HG02623 (cell line): ENCODE data around the gene TMC7.

Source experiments
- ATAC-seq: cut with Tn5 transposase; IDR thresholded peaks from one replicate; pipeline ENCODE4 v1.9.1; 2021; ENCODE audit warnings: moderate library complexity; ENCODE audit not compliant: unreplicated experiment

The TMC7 gene

DNA sequence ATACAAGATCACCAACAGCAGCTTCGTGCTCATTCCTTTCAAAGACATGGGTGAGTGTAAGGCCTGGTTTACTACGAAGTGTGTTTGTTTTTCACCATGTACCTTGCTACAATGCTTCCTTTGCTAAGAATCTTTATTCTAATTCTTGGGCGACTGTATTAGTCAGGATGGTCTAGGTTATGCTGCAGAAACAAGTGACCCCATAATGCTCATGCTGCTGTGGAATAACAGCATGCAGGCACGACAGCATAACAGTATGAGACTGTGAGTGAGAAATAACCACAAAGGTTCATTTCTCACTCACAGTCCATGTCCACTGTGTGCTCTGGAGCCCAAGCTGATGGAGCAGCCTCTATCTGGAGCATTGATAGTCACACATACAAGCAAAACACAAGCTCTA is 38.0 kb downstream of the TMC7 start:
- ATAC-seq: no peak

DNA sequence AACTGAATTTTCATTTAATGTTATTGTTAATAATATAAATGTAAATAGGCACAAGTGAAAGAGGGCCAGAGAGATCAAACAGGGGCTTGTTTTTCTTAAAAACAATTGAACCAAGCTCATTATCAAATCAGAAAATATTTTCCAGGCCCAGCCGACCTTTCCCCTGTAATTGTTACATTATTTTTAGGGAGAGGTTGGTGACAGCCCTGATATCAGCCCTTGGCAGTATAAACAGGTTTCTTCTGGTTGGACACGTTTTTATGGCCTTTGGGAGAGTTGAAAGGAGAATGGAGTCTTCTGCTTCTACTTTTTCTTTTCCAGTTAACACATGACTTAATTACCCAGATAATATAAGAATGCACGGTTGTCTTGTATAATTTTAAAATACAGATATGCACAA is 43.7 kb downstream of the TMC7 start:
- ATAC-seq: no peak

DNA sequence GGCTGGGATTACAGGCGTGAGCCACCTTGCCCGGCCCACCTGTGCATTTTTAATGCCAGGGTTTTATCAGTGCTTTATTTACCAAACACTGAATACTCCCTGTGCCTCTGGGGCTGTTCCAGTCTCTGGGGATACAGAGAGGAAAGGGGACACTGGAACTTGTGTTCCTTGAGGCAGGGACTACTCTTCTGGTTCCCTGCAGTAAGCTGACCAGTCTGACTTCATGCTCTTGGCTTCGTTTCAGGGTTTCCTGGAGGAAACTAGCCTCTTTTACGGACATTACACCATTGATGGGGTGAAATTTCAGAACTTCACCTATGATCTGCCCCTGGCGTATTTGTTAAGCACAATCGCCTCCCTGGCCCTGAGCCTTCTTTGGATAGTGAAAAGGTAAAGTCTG is 46.2 kb downstream of the TMC7 start:
- no peak for ATAC-seq

DNA sequence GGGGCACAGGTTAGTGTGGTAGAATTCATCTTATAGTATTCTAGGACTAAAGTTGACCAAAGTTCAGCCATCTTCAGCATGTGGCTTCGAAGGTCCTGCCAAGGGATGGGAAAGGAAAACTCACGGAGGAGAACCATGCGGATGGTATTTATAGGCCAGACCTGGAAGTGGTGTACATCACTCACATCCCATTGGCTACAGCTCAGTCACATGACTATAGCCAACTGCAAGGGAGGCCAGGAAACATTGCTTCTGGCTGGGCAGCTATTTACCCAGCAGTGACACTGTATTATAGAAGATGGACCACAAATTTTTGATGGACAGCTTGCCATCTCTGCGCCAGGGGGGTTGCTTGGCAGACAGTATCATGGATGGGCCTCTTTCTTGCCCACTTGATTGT is 48.0 kb downstream of the TMC7 start:
- no peak for ATAC-seq

DNA sequence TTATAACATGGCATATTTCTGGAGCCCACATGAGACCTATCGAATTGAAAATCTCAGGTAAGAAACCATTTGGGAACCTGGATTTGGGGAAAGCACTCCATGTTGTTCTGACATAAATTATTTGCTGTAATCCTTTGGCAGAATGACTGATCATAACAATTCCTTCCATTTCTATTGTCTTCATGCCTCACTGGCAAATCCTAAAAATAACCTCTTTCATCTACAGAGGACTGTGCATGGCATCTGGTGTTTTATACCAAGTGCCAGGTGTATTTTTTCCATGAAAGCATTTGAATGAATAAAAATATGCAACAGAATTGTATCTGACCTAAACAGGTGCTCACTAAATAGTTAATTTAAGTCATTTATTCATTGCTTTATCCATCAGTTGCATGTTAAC is 50.0 kb downstream of the TMC7 start:
- ATAC-seq: no peak

DNA sequence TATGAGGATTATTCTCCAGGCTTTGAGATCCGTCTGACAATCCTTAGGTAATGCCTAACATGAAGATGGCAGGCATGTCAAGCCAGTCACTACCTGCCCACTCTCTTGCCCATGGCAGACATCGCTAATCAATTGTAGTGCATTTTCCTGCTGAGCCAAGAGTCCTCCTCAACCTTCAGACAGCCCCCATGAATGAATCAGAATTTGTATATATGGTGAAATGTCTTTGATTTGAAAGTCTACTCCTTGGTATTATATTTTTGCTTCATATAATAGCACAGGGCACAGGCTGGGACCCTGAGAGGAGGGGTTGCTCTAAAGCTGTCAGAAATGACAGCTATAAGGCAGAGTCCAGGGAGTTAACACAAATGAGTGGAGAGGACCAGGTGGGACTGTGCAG is 56.7 kb downstream of the TMC7 start:
- no peak for ATAC-seq

DNA sequence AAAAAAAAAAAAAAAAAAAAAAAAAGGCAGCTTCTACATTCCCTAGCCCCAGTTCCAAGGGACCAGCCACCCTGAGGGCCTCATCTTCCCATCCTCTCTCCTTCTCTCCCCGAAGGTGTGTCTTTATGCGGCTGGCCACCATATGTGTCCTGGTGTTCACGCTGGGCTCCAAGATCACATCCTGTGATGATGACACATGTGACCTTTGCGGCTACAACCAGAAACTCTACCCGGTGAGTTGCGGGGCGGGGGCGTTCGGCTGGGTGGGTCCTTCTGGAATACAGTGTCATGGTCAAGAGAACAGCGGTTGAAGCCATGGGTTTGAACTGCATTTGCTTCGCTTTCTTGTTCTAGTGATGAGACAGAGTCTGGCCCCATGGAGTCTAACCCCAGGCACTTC is 61.0 kb downstream of the TMC7 start:
- no peak for ATAC-seq

DNA sequence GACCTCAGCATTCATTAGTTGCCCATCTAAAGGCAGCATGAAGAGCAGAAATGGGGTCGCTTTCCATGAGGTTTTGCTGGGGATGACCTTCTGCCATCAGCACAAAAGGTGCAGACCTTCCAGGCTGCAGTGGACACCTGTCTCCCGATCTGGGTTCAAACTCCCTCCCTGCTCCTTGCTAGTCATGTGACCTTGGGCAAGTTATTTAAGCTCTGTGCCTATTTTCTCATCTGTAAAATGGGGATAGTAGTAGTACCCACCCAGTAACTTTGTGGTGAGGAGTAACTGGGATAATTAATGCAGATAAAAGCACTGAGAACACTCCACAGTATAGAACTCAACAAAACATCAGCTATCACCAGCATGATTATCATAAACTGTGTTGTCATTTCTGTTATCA is 62.3 kb downstream of the TMC7 start:
- ATAC-seq: no peak

DNA sequence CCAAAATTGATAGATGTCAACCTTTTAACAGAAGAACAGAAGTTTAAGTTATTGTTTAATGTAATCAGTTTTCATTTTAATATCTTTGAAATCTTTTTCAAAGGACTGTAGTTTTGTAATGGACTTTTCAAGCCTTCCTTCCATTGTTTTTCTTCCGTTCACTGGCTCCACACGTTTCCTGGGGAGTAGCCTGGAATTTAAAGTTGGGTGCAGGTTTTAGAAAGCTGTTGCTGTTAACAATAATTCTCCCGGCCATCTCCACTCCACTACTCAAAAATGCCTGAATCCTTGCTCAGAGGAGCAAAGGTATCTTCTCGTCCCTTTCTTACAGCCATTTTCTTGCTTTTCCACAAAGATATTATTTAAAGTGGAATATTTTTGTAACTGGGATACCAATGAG is 79.0 kb downstream of the TMC7 start:
- ATAC-seq: no peak

DNA sequence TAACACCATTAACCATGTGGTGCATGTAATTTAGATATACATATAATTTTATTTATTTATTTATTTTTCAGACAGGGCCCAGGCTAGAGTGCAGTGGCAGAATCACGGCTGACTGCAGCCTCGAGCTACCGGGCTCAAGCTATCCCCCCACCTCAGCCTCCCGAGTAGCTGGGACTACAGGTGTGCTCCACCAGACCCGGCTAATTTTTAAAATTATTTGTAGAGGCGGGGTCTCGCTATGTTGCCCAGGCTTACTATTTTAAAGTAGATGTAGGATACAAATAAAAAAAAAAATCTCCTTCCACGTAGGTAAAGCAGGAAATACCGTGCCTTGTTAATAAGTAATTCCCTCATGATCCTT is 83.2 kb downstream of the TMC7 start:
- no peak for ATAC-seq

DNA sequence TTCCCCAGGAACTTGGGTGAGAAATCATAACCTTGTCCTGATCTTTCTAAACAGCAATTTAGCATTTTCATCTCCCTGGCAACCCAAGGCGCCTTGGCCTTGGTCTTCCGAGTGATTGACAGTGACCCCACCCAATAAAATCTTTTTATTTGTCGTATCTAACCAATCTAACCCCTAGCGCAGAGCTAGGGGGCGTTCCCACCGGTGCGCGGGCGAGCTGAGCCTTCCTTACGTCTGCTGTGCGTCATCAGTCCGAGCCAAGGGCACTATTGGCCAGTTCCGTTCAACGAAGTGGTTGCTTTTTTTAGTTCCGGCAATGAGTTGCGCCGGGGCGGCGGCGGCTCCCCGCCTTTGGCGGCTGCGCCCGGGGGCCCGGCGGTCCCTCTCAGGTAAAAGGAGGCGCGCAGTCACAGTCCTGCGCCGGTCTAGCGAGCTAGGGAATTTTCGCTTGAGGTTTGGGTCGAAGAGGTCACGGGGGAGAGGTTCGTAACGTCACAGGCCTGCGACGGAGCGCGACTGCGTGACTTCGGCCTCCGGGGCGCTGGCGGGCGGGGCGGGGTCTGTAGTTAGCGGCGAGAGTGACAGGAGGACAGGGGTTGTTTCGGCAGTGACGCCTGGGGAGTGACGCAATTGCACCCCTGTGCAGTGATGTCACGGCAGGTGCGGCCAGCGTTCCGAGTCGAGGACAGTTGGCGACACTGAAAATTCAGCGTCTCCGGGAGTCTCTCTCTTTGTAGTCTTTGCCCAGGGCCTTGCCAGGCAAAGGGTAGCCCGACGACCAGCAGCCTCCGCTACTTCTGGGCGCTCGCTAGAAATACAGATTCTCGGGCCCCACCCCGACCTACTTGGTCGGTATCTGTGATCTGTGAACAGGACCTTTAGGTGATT is 83.9 kb downstream of the TMC7 start, which contains the start of gene COQ7:
Gene COQ7 (plus strand): TSS at position 266 of the 888 bp plus-strand sequence. CDS start 51 bp downstream, at position 317.
- ATAC-seq: peak; percentile 87

DNA sequence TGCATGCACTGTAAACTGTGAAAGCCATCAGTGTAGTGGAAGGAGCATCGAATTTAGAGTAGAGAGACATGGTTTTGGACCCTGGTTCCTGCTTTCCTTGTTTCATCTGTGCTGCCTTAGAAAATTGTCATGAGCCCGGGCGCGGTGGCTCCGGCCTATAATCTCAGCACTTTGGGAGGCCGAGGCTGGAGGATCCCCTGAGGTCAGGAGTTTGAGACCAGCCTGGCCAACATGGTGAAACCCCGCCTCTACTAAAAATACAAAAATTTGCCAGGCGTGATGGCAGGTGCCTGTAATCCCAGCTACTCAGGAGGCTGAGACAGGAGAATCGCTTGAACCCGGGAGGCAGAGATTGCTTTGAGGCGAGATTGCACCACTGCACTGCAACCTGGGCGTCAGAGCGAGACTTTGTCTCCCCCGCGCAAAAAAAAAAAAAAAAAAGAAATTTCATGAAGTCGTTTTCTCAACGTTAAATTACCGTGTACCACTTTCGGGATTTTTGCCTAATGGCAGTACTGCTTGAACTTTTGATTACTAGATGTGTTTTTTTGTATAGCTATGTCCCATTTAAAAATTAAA is 84.6 kb downstream of the TMC7 start:
- no peak for ATAC-seq

DNA sequence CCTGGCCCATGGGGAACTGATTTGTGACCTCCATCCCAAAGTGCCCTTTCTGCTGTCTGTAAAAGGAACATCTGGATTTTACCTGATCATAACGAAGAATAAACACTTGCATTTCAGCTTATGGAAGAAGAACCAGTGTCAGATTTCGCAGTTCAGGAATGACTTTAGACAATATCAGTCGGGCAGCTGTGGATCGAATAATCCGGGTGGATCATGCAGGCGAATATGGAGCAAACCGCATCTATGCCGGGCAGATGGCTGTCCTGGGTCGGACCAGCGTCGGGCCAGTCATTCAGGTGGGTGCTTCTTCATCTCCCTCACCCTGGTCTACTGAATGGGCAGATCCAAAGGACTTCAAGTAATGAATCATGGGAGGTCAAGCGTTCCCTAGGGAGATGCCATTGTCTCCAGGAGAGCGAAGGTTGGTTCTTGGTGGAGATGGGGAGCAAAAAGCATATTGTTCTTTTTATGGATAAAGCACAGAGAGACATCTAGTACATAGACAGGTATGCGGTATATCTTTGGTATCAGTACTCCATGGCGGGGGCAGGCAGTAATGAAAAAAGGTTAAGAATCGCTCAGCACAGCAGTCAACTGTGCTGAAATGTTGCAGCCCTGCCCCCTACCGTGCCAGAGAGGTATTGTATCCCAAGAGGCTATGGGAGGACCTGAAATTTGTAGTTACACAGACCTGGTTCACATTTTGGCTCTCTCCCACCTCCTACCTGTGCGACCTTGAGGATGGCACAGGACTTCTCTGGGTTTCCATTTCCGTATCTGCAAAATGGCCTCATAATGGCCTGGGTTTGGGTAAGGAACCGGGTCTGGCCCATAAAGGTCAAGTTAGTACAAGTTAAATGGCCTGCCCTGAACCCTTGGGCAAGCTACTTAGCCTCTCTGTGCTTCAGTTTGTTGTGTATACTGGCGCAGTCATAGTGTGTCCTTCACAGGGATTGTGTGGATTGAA is 88.4 kb downstream of the TMC7 start:
- no peak for ATAC-seq

DNA sequence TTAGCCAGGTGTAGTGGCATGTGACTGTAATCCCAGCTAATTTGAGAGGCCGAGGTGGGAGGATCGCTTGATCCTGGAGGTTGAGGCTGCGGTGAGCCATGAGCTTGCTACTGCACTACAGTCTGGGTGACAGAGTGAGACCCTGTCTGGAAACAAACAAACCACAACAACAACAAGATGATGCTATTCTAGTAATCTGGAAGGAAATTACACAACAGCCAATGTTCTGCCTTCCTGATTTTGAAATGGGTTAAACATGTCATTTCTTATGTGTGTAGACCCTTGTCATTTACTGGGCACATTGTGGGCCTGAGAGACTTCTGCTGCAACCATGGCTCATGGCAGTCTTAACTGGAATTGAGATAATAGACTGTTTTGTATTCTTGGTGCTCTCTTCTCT is 89.6 kb downstream of the TMC7 start:
- no peak for ATAC-seq

DNA sequence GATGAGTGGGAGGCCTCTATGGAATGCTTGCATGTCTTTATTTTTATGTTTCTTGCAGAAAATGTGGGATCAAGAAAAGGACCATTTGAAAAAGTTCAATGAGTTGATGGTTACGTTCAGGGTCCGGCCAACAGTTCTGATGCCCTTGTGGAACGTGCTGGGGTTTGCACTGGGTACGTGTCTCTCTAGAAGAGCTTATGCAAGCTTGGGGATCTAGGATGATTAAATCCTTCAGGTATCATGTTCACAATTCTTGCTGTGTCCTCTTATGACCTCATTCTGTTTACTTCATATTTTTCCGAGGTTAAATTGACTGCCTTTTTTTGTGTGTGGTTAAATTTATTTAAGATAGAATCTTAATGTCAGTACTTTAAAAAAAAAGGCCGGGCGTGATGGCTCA is 90.1 kb downstream of the TMC7 start:
- ATAC-seq: no peak

DNA sequence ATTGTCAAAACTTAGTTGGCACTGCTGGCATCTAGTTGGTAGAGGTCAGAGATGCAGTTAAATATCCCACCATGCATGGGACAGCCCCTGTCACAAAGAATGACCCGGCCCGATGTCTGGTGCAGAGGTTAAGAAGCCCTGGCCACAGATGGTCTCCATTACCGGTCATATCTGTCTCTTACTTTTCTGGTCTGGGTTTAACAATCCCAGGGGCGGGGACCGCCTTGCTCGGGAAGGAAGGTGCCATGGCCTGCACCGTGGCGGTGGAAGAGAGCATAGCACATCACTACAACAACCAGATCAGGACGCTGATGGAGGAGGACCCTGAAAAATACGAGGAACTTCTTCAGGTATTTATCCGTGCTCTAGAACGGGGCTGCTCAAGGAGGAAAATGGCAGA is 91.8 kb downstream of the TMC7 start:
- ATAC-seq: no peak

DNA sequence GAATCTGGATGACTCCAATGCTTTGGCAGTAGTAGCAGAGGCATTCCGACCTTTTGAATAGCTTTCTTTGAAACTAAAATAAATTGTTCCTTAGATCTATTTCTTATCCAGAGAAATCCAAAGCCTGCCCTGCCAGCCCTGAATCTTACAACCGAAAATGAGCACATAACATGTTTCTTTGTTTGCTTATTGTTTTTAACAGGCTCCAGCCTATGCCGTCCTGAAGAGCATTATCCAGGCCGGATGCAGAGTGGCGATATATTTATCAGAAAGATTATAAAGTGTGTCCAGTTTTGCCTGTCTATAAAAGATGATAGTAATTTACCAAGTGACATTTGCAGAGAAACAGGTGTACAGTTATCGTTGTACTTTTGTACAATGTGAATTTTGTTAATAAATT is 94.1 kb downstream of the TMC7 start:
- no peak for ATAC-seq

DNA sequence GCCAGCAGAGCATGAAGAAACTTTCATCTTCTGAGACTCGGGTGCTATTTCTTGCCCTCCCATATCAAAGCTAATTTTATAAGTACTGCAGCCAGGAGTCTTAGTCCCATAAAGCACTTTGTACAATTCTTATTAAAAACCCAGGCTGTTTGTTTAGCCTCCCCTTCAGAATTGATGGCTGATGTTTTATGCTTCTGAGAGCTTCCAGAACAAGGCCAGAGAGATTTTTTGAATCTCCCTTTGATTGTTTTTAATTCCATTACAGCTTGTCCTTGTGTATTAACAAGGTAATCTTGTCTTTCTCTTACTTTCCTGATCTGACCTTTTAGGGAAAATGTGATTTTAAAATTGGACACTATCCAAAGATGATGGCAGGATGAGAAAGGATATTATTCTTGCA is 99.9 kb downstream of the TMC7 start:
- ATAC-seq: no peak

DNA sequence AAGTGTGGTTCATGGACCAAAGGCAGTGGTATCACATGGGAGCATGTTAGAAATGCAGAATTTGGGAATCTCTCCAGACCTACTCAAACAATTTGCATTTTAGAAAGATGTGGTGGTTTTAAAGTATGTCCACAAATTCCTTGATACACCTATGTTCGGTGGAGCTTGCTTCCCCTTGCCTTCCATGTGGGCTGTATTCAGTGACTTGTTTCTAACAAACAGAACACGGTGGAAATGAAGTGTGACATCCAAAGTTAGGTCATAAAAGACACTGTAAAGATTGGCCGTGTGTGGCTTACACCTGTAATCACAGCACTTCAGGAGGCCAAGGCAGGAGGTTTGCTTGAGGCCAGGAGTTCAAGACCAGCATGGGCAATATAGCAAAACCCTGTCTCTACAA is 100.4 kb downstream of the TMC7 start:
- ATAC-seq: no peak

DNA sequence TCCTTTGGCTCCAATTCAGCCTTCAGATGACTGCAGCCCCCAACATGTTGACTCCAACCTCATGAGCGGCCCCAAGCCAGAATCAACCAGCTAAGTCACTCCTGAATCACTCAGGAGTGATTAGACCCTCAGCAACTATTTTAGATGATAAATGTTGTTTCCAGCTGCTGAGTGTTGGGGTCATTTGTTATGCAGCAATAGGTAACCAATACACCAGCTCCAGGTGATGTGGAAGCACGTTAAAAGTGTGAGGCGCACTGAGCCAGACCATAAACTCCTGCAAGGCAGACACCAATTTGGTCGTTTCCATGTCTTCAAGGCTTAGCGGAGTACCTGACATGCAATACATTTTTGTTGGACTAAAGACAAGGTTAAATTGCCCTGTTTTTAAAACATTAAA is 101.1 kb downstream of the TMC7 start:
- ATAC-seq: no peak

DNA sequence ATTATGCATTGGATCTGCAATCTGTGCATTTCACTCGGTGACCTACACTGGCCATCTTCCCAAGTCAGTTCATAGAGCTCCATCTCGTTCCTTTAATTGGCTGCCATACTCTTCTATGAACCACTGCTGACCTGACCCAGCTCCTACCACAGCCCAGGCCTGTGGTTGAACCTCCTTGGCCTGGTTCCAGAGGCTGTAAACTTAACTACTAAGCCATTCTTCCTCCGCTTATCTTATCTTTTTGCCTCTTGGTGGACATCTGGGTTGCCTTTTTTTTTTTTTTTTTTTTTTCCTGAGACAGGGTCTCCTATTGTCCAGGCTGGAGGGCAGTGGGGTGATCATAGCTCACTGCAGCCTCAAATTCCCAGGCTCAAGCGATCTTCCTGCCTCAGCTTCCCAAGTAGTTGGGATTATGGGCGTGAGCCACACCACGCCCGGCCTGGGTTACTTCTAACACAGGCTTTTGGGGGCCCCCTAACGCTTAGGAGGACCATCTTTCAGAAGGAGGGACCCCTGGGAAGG is 102.0 kb downstream of the TMC7 start:
- no peak for ATAC-seq
